ENCODE data around the gene ATP2B2.
A peak's percentile ranks its signal among the peaks of the same experiment; 100 is the strongest.

ATP2B2 gene

GRCh38 chr3:10358309-10358980 lies 146.9 kb downstream of the ATP2B2 start:
- TF ChIP-seq MYC (IDR thresholded peaks at IDR 0.05; ENCODE audit: low read depth, low read length) (no peak), CTCF (IDR thresholded peaks at IDR 0.05; ENCODE audit: low read depth, low read length) (no peak), MAX (IDR thresholded peaks at IDR 0.05; ENCODE audit: low read depth, low read length) (no peak), POLR2A (IDR thresholded peaks at IDR 0.05; ENCODE audit: extremely low read depth, insufficient read length) (no peak)
- no peak overlapping the region for H3K4me3 ChIP-seq (ENCODE audit: low read depth, low read length)
- no peak for DNase-seq (ENCODE audit: low read depth)

GRCh38 chr3:10357592-10358308 lies 147.6 kb downstream of the ATP2B2 start:
- no peak overlapping the region for H3K4me3 ChIP-seq (ENCODE audit: low read depth, low read length)
- TF ChIP-seq MYC (IDR thresholded peaks at IDR 0.05; ENCODE audit: low read depth, low read length), result peak; percentile 92
- no peak for TF ChIP-seq POLR2A (IDR thresholded peaks at IDR 0.05; ENCODE audit: extremely low read depth, insufficient read length)
- peak; percentile 86 for TF ChIP-seq MAX (IDR thresholded peaks at IDR 0.05; ENCODE audit: low read depth, low read length)
- no peak for TF ChIP-seq CTCF (IDR thresholded peaks at IDR 0.05; ENCODE audit: low read depth, low read length)
- peak; percentile 96 for DNase-seq (ENCODE audit: low read depth)

- TF ChIP-seq MYC (IDR thresholded peaks at IDR 0.05; ENCODE audit: low read depth, low read length) (no peak), CTCF (IDR thresholded peaks at IDR 0.05; ENCODE audit: low read depth, low read length) (no peak), MAX (IDR thresholded peaks at IDR 0.05; ENCODE audit: low read depth, low read length) (no peak), POLR2A (IDR thresholded peaks at IDR 0.05; ENCODE audit: extremely low read depth, insufficient read length) (no peak)
- H3K4me3 ChIP-seq (ENCODE audit: low read depth, low read length), result no peak overlapping the region
- no peak for DNase-seq (ENCODE audit: low read depth)
Observed at GRCh38 chr3:10357095-10357494, 148.3 kb downstream of the ATP2B2 start.

GRCh38 chr3:10356461-10356981 lies 148.9 kb downstream of the ATP2B2 start:
- TF ChIP-seq MAX (IDR thresholded peaks at IDR 0.05; ENCODE audit: low read depth, low read length) (no peak), CTCF (IDR thresholded peaks at IDR 0.05; ENCODE audit: low read depth, low read length) (no peak), POLR2A (IDR thresholded peaks at IDR 0.05; ENCODE audit: extremely low read depth, insufficient read length) (no peak), MYC (IDR thresholded peaks at IDR 0.05; ENCODE audit: low read depth, low read length) (no peak)
- no peak for DNase-seq (ENCODE audit: low read depth)
- no peak overlapping the region for H3K4me3 ChIP-seq (ENCODE audit: low read depth, low read length)

GRCh38 chr3:10354361-10355015 lies 150.9 kb downstream of the ATP2B2 start:
- TF ChIP-seq MYC (IDR thresholded peaks at IDR 0.05; ENCODE audit: low read depth, low read length), result no peak
- no peak for TF ChIP-seq POLR2A (IDR thresholded peaks at IDR 0.05; ENCODE audit: extremely low read depth, insufficient read length)
- no peak for TF ChIP-seq CTCF (IDR thresholded peaks at IDR 0.05; ENCODE audit: low read depth, low read length)
- TF ChIP-seq MAX (IDR thresholded peaks at IDR 0.05; ENCODE audit: low read depth, low read length), result no peak
- H3K4me3 ChIP-seq (ENCODE audit: low read depth, low read length), result no peak overlapping the region
- no peak for DNase-seq (ENCODE audit: low read depth)
